ENCODE measurements around the gene ASTN2. TPM values are rescaled to one million over a fixed set of nuclear protein-coding genes. Genes with fewer than 3 reads are reported as not detected.

The ASTN2 gene
- total RNA-seq, 1 donor from 2014 or later: 29.0 TPM

GRCh38 chr9:116468793-116469527, 945.9 kb downstream of the ASTN2 start:
- no peak for DNase-seq (ENCODE audit: low spot score, unreplicated experiment)
- Mint-ChIP-seq H3K27ac (no peak overlapping the region), H3K27me3 (no peaks in the 10 kb centered on the region), H3K4me3 (ENCODE audit: low read depth) (no peak overlapping the region), H3K4me1 (ENCODE audit: low read depth) (peaks cover 17% of the 10 kb centered on the region), H3K9me3 (ENCODE audit: low read depth) (no peaks in the 10 kb centered on the region), H3K36me3 (ENCODE audit: insufficient read depth) (no peaks in the 10 kb centered on the region)
- TF ChIP-seq CTCF (IDR thresholded peaks at IDR 0.05; ENCODE audit: unreplicated experiment): no peak

- H3K4me3 Mint-ChIP-seq (ENCODE audit: low read depth): no peak overlapping the region
- H3K27ac Mint-ChIP-seq: no peak overlapping the region
- no peak for TF ChIP-seq CTCF (IDR thresholded peaks at IDR 0.05; ENCODE audit: unreplicated experiment)
- H3K36me3 Mint-ChIP-seq (ENCODE audit: insufficient read depth): no peaks in the 10 kb centered on the region
- no peaks in the 10 kb centered on the region for H3K9me3 Mint-ChIP-seq (ENCODE audit: low read depth)
- no peaks in the 10 kb centered on the region for H3K27me3 Mint-ChIP-seq
- no peak for DNase-seq (ENCODE audit: low spot score, unreplicated experiment)
- peaks cover 17% of the 10 kb centered on the region for H3K4me1 Mint-ChIP-seq (ENCODE audit: low read depth)
Observed at GRCh38 chr9:116468369-116468768, 946.5 kb downstream of the ASTN2 start.

GRCh38 chr9:116467740-116468351, 947.0 kb downstream of the ASTN2 start:
- no peak overlapping the region for H3K27ac Mint-ChIP-seq
- H3K4me1 Mint-ChIP-seq (ENCODE audit: low read depth): peaks cover 17% of the 10 kb centered on the region
- H3K9me3 Mint-ChIP-seq (ENCODE audit: low read depth): no peaks in the 10 kb centered on the region
- H3K4me3 Mint-ChIP-seq (ENCODE audit: low read depth): no peak overlapping the region
- no peak for TF ChIP-seq CTCF (IDR thresholded peaks at IDR 0.05; ENCODE audit: unreplicated experiment)
- H3K27me3 Mint-ChIP-seq: no peaks in the 10 kb centered on the region
- DNase-seq (ENCODE audit: low spot score, unreplicated experiment): no peak
- no peaks in the 10 kb centered on the region for H3K36me3 Mint-ChIP-seq (ENCODE audit: insufficient read depth)

GRCh38 chr9:116466271-116467235, 948.3 kb downstream of the ASTN2 start:
- H3K9me3 Mint-ChIP-seq (ENCODE audit: low read depth): no peaks in the 10 kb centered on the region
- H3K4me1 Mint-ChIP-seq (ENCODE audit: low read depth): peaks cover 17% of the 10 kb centered on the region
- no peak overlapping the region for H3K27ac Mint-ChIP-seq
- DNase-seq (ENCODE audit: low spot score, unreplicated experiment): no peak
- H3K36me3 Mint-ChIP-seq (ENCODE audit: insufficient read depth): no peaks in the 10 kb centered on the region
- no peak for TF ChIP-seq CTCF (IDR thresholded peaks at IDR 0.05; ENCODE audit: unreplicated experiment)
- H3K27me3 Mint-ChIP-seq: no peaks in the 10 kb centered on the region
- H3K4me3 Mint-ChIP-seq (ENCODE audit: low read depth): no peak overlapping the region

Data from progenitor cell of endocrine pancreas (in vitro differentiated cells).